Measurements from ENCODE around the gene UNCX.

Gene UNCX

DNA sequence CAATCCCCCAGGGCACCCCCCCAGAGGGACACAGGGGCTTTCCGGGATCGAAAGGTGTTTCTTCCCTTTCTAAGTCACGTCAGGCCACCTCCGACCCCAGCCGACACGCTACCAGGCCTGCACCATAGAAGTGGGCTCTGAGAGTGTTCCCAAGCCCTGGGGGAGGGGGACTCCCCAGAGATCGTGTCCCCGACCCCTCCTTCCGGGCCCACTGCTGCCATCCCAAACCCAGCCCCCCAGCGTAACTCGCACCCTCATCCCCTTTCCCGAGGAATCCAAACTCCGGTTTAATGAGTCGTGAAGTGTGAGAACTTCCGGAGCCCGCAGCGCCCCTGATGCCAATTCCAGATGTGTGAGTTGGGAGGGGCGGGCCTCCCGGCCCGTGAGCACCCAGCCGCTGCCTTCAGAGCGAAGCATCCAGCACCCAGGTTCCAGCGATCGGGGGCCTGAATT, 11.3 kb downstream of the UNCX start:
- no peak for DNase-seq (ENCODE audit: low read depth)

DNA sequence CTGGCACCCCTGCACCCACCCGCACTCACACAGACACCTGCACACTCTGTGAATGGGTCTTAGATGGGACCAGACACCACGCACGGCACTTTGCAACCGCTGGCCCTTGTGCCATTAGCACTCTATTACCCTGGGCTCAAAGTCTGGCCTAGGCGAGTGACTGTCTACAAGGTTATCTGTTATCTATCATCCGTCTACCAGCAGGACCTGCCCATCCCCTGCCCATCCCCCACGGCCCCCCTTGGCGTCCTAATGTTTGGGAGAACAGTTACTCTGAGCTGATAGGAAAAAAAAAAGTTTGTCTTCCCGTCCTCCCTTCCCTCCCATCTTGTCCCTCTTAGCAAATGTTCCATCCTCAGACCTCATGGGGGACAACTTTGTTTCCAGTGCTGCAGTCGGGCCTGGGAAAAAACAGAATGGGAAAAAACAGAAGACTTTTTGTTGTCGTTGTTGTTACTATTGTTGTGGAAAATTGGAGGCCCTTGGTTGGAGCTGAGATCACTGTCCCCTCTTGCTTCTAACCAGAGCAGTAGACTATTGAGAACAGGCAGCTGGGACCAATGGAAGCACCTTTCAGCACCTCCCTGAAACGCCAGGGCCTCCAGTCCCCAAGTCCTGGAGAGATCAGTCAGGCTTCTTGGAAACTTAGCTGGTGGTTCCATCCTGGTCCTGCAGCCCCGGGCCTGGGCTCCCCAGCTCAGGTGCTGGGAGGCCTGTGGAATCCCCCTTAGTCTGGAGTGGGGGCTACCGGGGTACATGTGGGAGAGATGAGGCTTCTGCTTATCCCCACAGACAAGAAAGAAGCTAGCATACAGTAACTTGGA, 12.2 kb downstream of the UNCX start:
- DNase-seq (ENCODE audit: low read depth) = no peak

DNA sequence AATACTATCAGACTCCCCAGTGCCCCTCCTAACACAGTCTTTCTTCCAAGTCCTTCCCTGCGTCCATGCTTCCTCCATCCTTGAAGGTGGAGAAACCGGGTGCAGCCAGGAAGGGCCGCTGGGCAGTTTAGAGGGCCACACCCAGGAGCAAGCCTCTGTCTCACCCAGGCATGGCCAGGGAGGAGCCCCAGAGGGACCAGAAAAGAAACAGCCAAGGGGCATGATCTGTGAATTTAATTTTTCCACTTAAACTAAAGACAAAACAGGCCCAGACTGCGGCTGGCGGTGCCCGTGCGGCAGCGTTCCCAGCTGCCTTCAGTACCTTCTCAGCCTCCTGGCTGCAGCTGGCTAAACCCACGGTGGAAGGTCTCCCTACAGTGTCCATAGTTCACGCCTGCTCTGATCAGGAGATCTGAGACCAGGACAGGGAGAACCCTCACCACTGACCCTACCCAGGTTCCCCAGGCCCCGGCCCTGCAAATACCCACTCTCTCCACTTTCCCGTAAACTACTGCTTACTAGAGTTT, 12.9 kb downstream of the UNCX start:
- DNase-seq (ENCODE audit: low read depth) = no peak

DNA sequence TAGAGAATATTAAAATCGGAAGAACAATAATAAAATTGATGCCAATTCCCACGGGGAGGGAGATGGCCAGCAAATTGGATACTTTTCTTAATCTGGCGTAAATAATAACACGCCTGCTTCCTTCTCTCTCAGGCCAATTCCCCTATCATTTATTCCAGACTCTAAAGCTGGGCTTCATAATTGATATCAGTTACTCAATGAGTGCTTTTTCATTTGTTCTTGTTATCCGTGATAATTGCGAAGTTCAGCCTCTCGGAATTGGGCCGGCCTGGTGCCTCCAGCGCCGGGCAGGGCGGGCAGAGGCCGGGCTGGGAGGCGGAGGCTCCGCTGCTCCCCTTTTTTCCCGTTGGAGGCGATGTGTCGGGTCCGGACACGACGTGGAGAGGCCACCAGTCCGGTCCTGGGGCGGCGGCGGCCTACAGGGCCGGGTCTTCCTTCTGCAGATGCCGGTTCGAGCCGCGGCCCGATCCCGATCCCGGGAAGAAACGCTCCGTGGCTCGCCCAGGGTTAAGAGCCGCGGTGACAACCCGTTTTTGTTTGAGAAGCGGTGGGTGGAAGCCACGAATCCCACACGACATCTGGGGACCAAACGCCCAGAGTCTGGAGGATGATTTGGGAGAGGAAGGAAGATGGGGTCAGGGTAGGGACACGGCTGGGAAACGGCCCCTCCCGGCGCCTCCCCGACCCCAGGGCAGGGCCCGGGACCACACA, 13.6 kb downstream of the UNCX start:
- DNase-seq (ENCODE audit: low read depth) = no peak

- DNase-seq (ENCODE audit: low read depth) = no peak
Observed at GRCh38 chr7:1246871-1247526, 14.3 kb downstream of the UNCX start.

GRCh38 chr7:1247527-1248041, 14.9 kb downstream of the UNCX start:
- no peak for DNase-seq (ENCODE audit: low read depth)

DNA sequence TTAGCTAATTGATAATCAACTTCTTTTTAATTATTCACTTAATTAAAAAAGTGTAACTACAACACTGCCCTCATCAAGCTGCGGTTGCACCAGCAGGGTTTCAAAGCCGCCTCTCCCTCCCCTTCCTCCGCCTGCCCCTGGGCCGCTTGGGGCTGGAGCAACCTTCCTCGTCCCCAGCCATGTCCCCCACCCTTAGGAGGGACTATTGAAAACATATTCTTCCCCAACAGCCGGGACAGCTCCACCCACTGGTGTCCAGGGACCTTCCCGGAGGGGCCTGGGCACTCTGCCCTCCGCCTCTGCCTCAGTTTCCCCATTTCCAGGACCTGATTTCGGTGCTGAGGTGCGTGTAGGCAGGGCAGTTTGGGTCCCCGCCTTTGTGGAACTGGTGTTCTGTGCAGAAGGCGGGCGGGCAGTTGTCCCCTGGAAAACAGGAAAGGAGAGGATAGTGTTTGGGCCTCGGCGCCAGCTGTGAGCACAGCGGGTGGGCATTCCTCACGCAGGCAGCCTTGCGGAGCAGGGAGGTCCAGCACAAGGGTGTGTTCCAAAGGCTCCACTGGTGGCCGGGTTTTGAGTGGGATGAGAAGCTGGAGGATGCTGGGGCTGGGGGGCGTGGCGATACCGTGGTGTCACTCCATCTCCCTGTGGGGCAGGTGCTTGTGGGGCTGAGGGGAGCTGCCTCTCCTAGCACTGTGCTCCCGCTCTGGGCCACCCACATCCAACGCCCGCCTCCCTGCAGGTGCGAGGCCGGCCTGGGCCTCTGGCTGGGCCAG, 15.7 kb downstream of the UNCX start:
- no peak for DNase-seq (ENCODE audit: low read depth)

DNA sequence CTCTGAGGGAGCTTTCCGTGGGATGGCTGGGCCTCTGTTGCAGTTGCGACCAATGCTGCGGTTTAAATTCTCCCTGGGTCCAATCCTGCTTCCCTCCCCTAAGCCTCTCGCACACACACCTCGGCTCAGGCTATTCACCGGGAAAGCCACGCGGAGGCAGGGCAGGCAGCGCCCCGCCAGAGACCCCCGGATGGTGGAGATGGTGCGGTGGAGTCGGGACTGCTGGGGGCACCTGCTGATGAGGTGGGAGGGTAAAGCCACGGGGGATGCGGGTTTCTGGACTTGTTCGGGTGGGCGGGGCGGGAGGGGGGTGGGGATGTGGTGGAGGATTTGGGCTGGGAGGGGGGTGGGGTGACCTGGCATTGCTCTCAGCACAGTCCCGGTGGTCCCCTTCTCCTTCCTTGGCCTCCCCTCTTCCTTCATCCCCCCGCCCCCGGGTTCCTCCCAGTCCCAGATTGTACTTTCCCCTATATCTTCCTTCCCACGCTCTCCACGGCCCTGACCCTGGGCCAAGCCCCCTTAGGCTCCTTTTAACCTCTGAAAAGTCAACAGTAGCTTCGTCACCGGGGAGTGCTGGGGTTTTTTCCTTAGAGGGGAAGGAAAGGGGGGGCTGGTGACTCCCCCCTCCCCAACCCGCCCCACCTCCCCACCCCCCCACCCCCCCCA, 16.4 kb downstream of the UNCX start:
- no peak for DNase-seq (ENCODE audit: low read depth)

DNA sequence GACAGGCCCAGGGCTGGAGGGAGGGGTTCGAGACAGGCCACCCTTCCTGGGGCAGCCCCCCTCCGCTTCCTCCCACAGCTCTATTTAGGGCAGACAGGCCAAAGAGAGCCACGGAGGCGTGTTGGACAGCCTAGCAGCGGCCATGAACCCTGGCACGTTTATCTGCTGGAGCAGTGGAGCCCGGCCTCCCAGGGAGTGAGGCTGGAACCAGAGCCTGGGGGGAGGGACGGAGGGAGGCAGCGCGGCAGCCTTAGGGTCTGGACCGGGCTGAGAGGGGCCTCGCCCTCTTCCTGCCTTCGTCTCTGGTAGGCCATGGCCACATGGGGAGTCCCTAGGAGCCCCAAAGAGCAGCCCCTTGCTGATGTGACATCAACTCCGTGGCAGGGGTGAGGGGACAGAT, 17.1 kb downstream of the UNCX start:
- DNase-seq (ENCODE audit: low read depth) = no peak

- DNase-seq (ENCODE audit: low read depth) = no peak
Observed at GRCh38 chr7:1250901-1251300, 18.2 kb downstream of the UNCX start.

- no peak for DNase-seq (ENCODE audit: low read depth)
Observed at GRCh38 chr7:1251796-1252539, 19.3 kb downstream of the UNCX start.

GRCh38 chr7:1252540-1253090, 19.9 kb downstream of the UNCX start:
- DNase-seq (ENCODE audit: low read depth) = no peak

GRCh38 chr7:1253681-1254181, 21.1 kb downstream of the UNCX start:
- DNase-seq (ENCODE audit: low read depth) = no peak

DNA sequence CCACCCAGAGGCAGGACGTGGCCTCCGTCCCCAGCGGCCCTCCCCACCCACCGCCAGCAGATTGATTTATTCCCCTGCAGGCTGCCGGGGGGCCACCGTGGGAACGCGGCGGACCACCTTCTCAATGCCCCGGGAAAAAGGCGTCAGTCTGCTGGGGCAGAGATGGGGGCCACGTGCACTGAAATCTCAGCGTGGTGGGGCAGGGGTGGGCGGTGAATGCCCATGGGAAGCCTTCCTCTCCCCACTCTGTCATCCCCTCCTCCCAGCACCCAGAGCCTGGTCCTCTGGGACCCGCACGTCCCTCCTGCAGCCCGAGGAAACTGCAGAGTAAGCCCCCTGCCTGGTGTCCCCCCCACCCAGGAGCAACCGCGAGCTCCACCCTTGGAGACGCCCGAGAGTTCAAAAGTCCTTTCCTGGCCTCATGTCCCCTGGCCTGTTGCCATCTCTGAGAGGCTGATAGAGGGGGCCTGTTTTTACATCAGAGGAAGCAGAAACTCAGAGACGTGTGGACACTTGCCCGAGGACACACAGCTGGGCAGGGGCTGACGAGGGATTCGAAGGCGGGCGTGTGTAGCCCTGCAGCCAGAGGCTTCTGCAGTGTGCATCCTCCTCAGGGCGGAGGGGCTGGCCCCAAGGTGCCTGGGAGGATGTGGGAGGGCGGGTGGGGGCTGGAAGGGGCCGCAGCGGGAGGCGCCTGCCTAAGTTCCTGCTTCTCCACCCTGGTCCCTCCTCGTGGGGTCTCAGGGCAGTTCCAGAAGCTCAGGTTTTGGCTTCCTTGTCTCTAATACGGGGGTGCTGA, 21.8 kb downstream of the UNCX start:
- DNase-seq (ENCODE audit: low read depth) = no peak

DNA sequence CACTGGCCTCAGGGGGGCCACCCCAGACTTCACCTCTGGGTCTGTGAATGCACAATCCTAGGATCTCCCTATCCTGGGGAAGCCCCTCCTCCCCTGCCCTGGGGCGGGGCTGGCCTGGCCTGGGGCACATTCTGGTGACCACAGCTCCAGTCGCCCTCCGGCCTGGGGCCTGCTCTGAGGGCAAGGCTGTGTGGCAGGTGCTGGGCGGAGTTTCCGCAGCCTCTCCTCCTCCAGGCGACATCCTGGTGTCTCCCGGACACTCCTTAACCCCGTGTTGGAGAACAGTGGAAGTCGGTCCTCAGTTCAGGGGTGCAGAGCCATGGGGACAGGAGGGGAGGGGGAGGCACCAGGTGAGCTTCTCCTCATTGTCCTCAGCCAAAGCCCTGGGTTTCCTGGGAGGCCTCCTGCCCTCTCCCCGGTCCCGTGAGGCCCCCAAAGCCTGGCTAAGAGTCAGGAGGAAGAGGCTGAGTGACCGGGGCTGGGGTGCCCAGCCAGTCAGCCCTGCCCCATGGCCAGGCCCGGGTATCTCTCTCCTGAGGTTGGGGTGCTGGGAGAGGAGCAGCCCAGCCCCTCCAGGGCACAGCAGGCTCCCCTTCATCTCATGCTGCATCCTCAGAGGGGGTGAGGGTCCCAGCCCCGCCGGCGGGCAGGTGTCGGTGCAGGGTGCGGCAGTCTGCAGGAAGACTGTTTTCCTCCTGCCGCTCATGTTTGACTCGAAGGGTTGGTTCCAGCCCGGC, 22.6 kb downstream of the UNCX start:
- DNase-seq (ENCODE audit: low read depth) = no peak

DNA sequence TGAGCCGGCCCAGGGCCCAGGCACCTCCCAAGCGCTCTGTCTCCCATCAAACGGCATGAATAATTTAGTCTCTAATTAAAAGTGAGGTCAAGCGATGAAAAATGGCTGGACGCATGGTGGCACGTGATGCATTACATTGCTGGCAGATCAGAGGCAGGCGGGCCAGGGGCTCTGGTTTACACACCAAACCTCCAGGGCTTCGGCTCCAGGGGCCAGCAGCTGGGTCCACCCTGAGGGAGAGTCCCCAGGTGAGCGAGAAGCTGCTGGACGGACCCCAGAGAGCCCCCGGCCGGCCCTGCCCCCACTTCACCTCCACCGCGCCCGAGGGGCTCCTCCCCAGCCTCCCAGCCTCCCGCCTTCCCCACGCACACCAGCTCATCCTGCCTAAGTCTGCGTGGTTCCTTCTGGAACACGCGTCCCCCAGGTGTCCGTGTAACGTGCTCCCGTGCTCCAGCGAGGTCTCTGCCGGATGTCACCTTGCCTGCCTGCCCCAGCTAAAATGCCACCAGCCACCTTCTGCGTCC, 23.2 kb downstream of the UNCX start:
- no peak for DNase-seq (ENCODE audit: low read depth)

GRCh38 chr7:1256621-1257020, 23.9 kb downstream of the UNCX start:
- DNase-seq (ENCODE audit: low read depth) = no peak

DNA sequence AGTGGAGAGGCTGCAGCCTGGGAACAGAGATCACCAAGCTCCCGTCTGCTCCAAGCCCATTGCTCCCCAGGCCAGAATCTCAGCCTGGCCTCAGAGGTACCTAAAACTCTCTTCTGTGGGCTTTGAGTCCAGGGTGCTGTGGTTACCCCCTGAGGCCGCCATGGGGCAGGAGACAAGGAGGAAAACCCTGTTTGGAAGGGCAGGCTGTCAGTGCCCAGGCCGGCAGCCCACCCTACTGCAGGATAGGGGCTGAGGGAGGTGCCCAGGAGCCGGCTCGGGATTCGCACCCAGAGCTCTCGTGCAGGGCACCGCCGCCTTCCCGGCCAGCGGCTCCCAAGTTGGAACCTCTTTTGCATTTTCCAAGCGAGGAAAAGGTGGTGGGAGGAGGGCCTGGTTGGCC, 24.5 kb downstream of the UNCX start:
- no peak for DNase-seq (ENCODE audit: low read depth)
